Prostate gland (tissue), 2 donors: ENCODE measurements around the gene WFDC9. TPM values are rescaled to one million over a fixed set of nuclear protein-coding genes. Genes with fewer than 3 reads are reported as not detected.
"Not testable (repeated sequence)": the region's sequence is repeated elsewhere in the genome, so short reads cannot be mapped to it uniquely, and the experiment has no call there.

ENCODE experiments used
- DNase-seq: peaks from one replicate; pipeline ENCODE4 v3.0.0-alpha.2; 2019; ENCODE audit warnings: low spot score
- H3K27ac ChIP-seq, 2 donors: fragments of 200-600 bp; sonication (generic); 2 replicates each; pipeline ENCODE4 v1.5.1; 2017 to 2019
- H3K27me3 ChIP-seq: fragments of 200-600 bp; sonication (generic); replicated peaks from 2 replicates; pipeline ENCODE4 v1.5.1; 2019; ENCODE audit not compliant: insufficient read depth
- H3K36me3 ChIP-seq, 2 donors: fragments of 200-600 bp; sonication (generic); 1 replicate in 1 of 2; 2 replicates in 1 of 2; pipeline versions ENCODE4 v1.5.1 to v1.8.1; 2017 to 2019
- H3K4me1 ChIP-seq: fragments of 200-600 bp; sonication (generic); replicated peaks from 2 replicates; pipeline ENCODE4 v1.5.1; 2019
- H3K4me3 ChIP-seq, 2 donors: fragments of 200-600 bp; sonication (generic); 2 replicates each; pipeline ENCODE4 v1.5.1; 2017 to 2019
- H3K9me3 ChIP-seq: fragments of 200-600 bp; sonication (generic); 2 replicates; pipeline ENCODE4 v1.5.1; 2017
- CTCF ChIP-seq, 4 experiments: fragments of 200-600 bp in 2 of 4; fragments of 450-650 bp in 2 of 4; sonication (generic) in 2 of 4; IDR thresholded peaks; 1 replicate in 3 of 4; 2 replicates in 1 of 4; pipeline ENCODE4 v1.5.1; 2016 to 2019; ENCODE audit warnings: antibody characterized with exemption in 4 of 4, mild to moderate bottlenecking in 2 of 4, moderate library complexity in 2 of 4
- POLR2A ChIP-seq: fragments of 450-650 bp; IDR thresholded peaks from one replicate; pipeline ENCODE4 v1.6.1; 2016; ENCODE audit warnings: antibody characterized with exemption, mild to moderate bottlenecking
- POLR2AphosphoS5 ChIP-seq: sonication (generic); formaldehyde crosslinking; IDR thresholded peaks from one replicate; pipeline ENCODE4 v1.6.1; 2017; ENCODE audit warnings: antibody characterized with exemption
- WGBS: methylation state at CpG from one replicate; pipeline ENCODE4 v1.1.5; 2018; 5-methylcytosine and 5-hydroxymethylcytosine counted together
- intact Hi-C: fragments of 100-400 bp; cut with DNase I; formaldehyde crosslinking; loops from one replicate; pipeline ENCODE4 v1.14.2; 2022
- small RNA-seq, 2 donors: library from RNA; depleted of rRNA; stranded (forward); fragments of <200 nt; gene quantifications; one replicate each; pipeline ENCODE3, GENCODE V24; 2016
- total RNA-seq, 2 donors: library from RNA; depleted of rRNA; stranded (reverse); fragments of >200 nt; gene quantifications; one replicate each; pipeline ENCODE4 v1.1.0, GENCODE V29; 2016

WFDC9 gene
- total RNA-seq, 2 donors from 2014 or later, result not detected

GRCh38 chr20:45575931-45576330, 55.2 kb downstream of the WFDC9 start:
- WGBS, result 91% methylated on average over 3 of the region's 3 CpGs
- Histone ChIP-seq H3K9me3 (no peaks in the 10 kb centered on the region), H3K4me3 (no peak overlapping the region), H3K36me3 (no peaks in the 10 kb centered on the region), H3K27ac (no peak overlapping the region), H3K4me1 (no peaks in the 10 kb centered on the region), H3K27me3 (no peaks in the 10 kb centered on the region)
- no peak for DNase-seq
- TF ChIP-seq POLR2A (no peak), CTCF (IDR thresholded peaks at IDR 0.05) (no peak), POLR2AphosphoS5 (no peak)
- intact Hi-C loops, result no loop called here

GRCh38 chr20:45569650-45570049, 61.4 kb downstream of the WFDC9 start:
- intact Hi-C loops, H3K4me1 ChIP-seq, H3K4me3 ChIP-seq, H3K27me3 ChIP-seq, H3K27ac ChIP-seq, H3K9me3 ChIP-seq, H3K36me3 ChIP-seq, DNase-seq: not testable (repeated sequence)
- WGBS, result 79% methylated on average over 1 of the region's 1 CpG

GRCh38 chr20:45564760-45565276, 66.3 kb downstream of the WFDC9 start:
- TF ChIP-seq POLR2AphosphoS5 (no peak), CTCF (IDR thresholded peaks at IDR 0.05) (no peak), POLR2A (no peak)
- Histone ChIP-seq H3K4me3 (no peak overlapping the region), H3K27me3 (no peaks in the 10 kb centered on the region), H3K9me3 (no peaks in the 10 kb centered on the region), H3K27ac (no peak overlapping the region), H3K4me1 (no peaks in the 10 kb centered on the region), H3K36me3 (no peaks in the 10 kb centered on the region)
- intact Hi-C loops, result no loop called here
- DNase-seq, result no peak
- 68% methylated on average over 2 of the region's 2 CpGs for WGBS

Small RNA genes within 50 kb of the gene (small RNA-seq; reads per million reads assigned to genes)
- 0 reads per million in 2 donors for gene RNA5SP485

Other genes starting within 250 kb of the WFDC9 start
- gene DBNDD2, start 223.0 kb downstream of the WFDC9 start, total RNA-seq, result 10 to 100 TPM; 33.7 to 34.4 TPM
- gene PIGT, start 215.1 kb downstream of the WFDC9 start, total RNA-seq, result 100 to 1,000 TPM in 1 of 2 donors, 10 to 100 TPM in 1; 91.8 to 136 TPM
- gene WFDC2, start 161.5 kb downstream of the WFDC9 start, total RNA-seq, result 100 to 1,000 TPM in 1 of 2 donors, 10 to 100 TPM in 1; 100.0 to 122 TPM
- gene SPINT3, start 115.7 kb downstream of the WFDC9 start, total RNA-seq, result not detected
- gene WFDC6, start 91.8 kb downstream of the WFDC9 start, total RNA-seq, result 10 to 100 TPM in 1 of 2 donors, not detected in 1; 34.8 TPM
- 100 to 1,000 TPM in 1 of 2 donors, not detected in 1; 137 TPM for gene EPPIN, start 83.9 kb downstream of the WFDC9 start, total RNA-seq
- gene WFDC8, start 52.0 kb downstream of the WFDC9 start, total RNA-seq, result not detected
- not detected for gene WFDC10A, start 1.5 kb downstream of the WFDC9 start, total RNA-seq
- not detected for gene WFDC11, start 39.0 kb upstream of the WFDC9 start, total RNA-seq
- gene WFDC13, start 70.8 kb upstream of the WFDC9 start, total RNA-seq, result not detected
- gene WFDC10B, start 73.7 kb upstream of the WFDC9 start, total RNA-seq, result not detected
- not detected for gene SPINT4, start 91.1 kb upstream of the WFDC9 start, total RNA-seq
- gene WFDC3, start 160.6 kb upstream of the WFDC9 start, total RNA-seq, result 1 to 10 TPM in 1 of 2 donors, not detected in 1; 5.2 TPM
- 10 to 100 TPM; 21.8 to 35.5 TPM for gene DNTTIP1, start 160.7 kb upstream of the WFDC9 start, total RNA-seq
- 10 to 100 TPM in 1 of 2 donors, 1 to 10 TPM in 1; 2.2 to 10.9 TPM for gene UBE2C, start 181.4 kb upstream of the WFDC9 start, total RNA-seq
- 1 to 10 TPM; 2.1 to 3.0 TPM for gene TNNC2, start 196.0 kb upstream of the WFDC9 start, total RNA-seq
- 10 to 100 TPM; 60.4 to 68.4 TPM for gene SNX21, start 202.5 kb upstream of the WFDC9 start, total RNA-seq
- gene ACOT8, start 226.1 kb upstream of the WFDC9 start, total RNA-seq, result 10 to 100 TPM; 57.4 to 68.1 TPM
- gene ZSWIM3, start 226.3 kb upstream of the WFDC9 start, total RNA-seq, result 10 to 100 TPM in 1 of 2 donors, 1 to 10 TPM in 1; 4.3 to 11.9 TPM
- gene ZSWIM1, start 249.9 kb upstream of the WFDC9 start, total RNA-seq, result 10 to 100 TPM; 13.8 to 17.8 TPM